ENCODE measurements around the gene TNIP1. TPM values are rescaled to one million over a fixed set of nuclear protein-coding genes. Genes with fewer than 3 reads are reported as not detected.

TNIP1 gene
- total RNA-seq, 4 donors from 2014 or later: 91.4 to 136 (median 114) TPM

DNA sequence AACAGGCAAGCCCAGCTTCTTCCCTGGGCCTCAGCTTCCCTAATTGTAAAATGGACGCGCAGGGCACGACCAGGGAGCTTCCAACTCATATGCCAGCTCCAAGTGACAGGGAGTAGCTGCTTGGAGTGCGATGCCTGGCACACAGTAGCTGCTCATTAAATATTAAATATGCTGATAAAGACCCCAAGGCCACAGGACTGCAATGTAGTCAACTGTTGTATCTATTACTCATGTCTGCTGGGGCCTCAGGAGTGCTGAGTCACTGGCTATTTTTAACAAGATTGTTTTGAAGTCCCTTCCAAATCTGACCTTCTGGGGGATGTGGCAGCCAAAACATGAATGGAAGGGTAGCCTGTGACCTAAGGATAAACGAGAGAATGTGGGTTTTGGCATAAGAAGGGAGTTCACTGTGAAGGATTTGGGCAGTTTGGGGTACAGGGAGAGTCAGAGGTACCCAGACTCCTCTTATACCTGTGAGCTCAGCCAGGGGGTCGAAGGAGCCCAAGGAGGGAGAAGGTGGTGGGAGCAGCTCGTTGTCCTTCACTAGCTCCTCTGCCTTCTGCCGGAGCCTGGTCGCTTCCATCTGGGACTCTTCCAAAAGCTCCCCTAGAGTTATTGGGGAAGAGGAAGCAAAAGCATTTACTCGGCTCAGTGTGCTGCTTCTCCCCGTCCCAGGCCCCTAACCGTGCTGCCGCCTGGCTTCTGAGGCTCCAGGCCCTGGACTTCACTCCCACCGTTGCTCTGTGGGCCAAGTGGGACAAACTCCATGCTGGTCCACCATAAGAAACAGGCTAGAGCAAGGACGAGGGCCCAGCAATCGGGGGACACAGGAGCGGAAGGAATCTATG is 17.5 kb downstream of the TNIP1 start:
- Histone ChIP-seq H3K4me1 (peaks cover 79 to 99% (median 94%) of the 10 kb centered on the region in 4 donors), H3K27ac (replicated peaks in 1 of 4) (peak overlapping the region; percentile 65 to 78 (median 71)), H3K9me3 (no peaks in the 10 kb centered on the region), H3K36me3 (peaks cover 0 to 55% (median 38%) of the 10 kb centered on the region in 4 donors), H3K4me3 (no peak overlapping the region), H3K27me3 (no peaks in the 10 kb centered on the region)
- 44% methylated on average over 17 of the region's 17 CpGs for WGBS
- peak; percentile 38 to 53 for TF ChIP-seq POLR2AphosphoS5 (IDR thresholded peaks at IDR 0.05)
- no peak for TF ChIP-seq POLR2A (IDR thresholded peaks at IDR 0.05; ENCODE audit: low read depth)
- DNase-seq (ENCODE audit: extremely low spot score): no peak
- intact Hi-C loops (cut with DNase I): no loop called here

- peaks cover 71 to 93% (median 87%) of the 10 kb centered on the region in 4 donors for H3K4me1 ChIP-seq
- WGBS: 71% methylated on average over 4 of the region's 5 CpGs
- H3K9me3 ChIP-seq: no peaks in the 10 kb centered on the region
- H3K4me3 ChIP-seq: no peak overlapping the region
- intact Hi-C loops (cut with DNase I): no loop called here
- H3K27me3 ChIP-seq: no peaks in the 10 kb centered on the region
- no peak for DNase-seq (ENCODE audit: extremely low spot score)
- H3K36me3 ChIP-seq: peaks cover 0 to 63% (median 46%) of the 10 kb centered on the region in 4 donors
- H3K27ac ChIP-seq (replicated peaks in 1 of 4): peak overlapping the region; percentile 65 to 78 (median 71)
- TF ChIP-seq POLR2A (IDR thresholded peaks at IDR 0.05; ENCODE audit: low read depth) (no peak), EP300 (IDR thresholded peaks at IDR 0.05) (no peak), CTCF (IDR thresholded peaks at IDR 0.05) (no peak), POLR2AphosphoS5 (IDR thresholded peaks at IDR 0.05) (no peak)
These were observed 18.3 kb downstream of the TNIP1 start for GRCh38 chr5:151062405-151063141.

DNA sequence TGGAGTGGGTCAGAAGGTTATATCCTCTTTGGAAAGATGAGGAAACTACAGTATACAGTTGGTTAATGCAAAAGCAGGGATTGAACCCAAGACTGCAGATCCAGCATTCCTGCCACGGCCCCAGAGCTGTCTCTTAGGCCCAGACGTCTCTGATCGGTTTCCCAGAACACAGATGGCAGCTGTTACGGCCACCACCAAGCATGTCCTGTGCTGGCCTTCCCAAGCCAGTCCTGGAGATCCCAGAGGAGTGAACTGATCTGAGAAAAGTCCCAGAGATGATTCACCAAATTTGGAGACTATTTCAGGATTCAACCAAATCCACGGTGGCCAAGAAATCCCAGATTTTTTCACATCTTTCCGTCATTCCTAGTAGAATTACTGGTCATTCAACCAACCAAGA is 20.1 kb downstream of the TNIP1 start:
- TF ChIP-seq EP300 (IDR thresholded peaks at IDR 0.05) (no peak), POLR2AphosphoS5 (IDR thresholded peaks at IDR 0.05) (no peak), CTCF (IDR thresholded peaks at IDR 0.05) (no peak), POLR2A (IDR thresholded peaks at IDR 0.05; ENCODE audit: low read depth) (no peak)
- intact Hi-C loops (cut with DNase I): loop anchor here (2.0 kb wide), 1 partner anchor 48 kb away; no protein-coding TSS in a partner anchor
- Histone ChIP-seq H3K4me1 (peaks cover 56 to 75% (median 68%) of the 10 kb centered on the region in 4 donors), H3K9me3 (no peaks in the 10 kb centered on the region), H3K27me3 (no peaks in the 10 kb centered on the region), H3K36me3 (peaks cover 8 to 75% (median 61%) of the 10 kb centered on the region in 4 donors), H3K27ac (replicated peaks in 1 of 4) (peak overlapping the region in 3 of 4 donors; percentile 30 to 50 (median 50)), H3K4me3 (no peak overlapping the region)
- WGBS: 100% methylated on average over 4 of the region's 6 CpGs
- DNase-seq (ENCODE audit: extremely low spot score): no peak

DNA sequence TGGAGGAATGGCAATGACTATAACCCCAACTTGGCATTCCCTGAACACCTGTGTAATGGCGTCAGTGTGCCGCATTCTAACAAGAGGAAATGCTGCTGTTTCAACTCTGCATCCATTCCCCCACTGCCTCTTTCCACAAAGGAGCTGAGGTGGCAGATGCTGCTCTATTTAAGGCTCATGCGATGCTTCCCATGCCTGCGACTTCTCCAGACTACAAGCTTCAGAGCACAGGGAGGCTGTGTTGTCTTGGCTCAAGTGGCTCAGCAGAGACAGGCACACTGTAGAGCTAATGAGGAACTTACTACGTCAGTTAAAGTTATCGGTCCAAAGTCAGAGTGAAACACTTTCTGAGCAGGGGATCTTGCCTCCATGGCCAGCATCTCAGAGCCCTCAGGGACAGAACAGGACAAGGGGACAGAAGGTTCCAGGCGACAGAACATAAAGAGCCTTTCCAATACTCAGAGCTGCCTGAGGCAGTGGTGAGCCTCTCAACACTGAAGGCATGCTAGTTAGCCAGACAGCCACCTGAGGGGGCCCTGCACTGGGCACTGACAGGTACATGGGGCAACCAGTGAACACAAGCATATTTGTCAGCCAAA is 21.8 kb downstream of the TNIP1 start:
- Histone ChIP-seq H3K4me1 (peaks cover 40 to 57% (median 52%) of the 10 kb centered on the region in 4 donors), H3K27me3 (no peaks in the 10 kb centered on the region), H3K9me3 (no peaks in the 10 kb centered on the region), H3K27ac (replicated peaks in 1 of 4) (peak overlapping the region in 3 of 4 donors; percentile 17 to 50 (median 30)), H3K4me3 (no peak overlapping the region), H3K36me3 (peaks cover 8 to 93% (median 78%) of the 10 kb centered on the region in 4 donors)
- 83% methylated on average over 7 of the region's 7 CpGs for WGBS
- intact Hi-C loops (cut with DNase I): loop anchor here (10.0 kb wide), 1 partner anchor 186 kb away; no protein-coding TSS in a partner anchor
- DNase-seq (ENCODE audit: extremely low spot score): no peak
- TF ChIP-seq POLR2A (IDR thresholded peaks at IDR 0.05; ENCODE audit: low read depth): no peak
- no peak for TF ChIP-seq EP300 (IDR thresholded peaks at IDR 0.05)
- TF ChIP-seq CTCF (IDR thresholded peaks at IDR 0.05): no peak
- no peak for TF ChIP-seq POLR2AphosphoS5 (IDR thresholded peaks at IDR 0.05)

All from esophagus muscularis mucosa (tissue), 4 donors.